Kidney capillary endothelial cell (primary cell): ENCODE results near the gene CCDC32.

Source experiments
- DNase-seq: peaks from one replicate; pipeline ENCODE4 v3.0.0-alpha.2; 2018; ENCODE audit warnings: low spot score

CCDC32 gene

DNA sequence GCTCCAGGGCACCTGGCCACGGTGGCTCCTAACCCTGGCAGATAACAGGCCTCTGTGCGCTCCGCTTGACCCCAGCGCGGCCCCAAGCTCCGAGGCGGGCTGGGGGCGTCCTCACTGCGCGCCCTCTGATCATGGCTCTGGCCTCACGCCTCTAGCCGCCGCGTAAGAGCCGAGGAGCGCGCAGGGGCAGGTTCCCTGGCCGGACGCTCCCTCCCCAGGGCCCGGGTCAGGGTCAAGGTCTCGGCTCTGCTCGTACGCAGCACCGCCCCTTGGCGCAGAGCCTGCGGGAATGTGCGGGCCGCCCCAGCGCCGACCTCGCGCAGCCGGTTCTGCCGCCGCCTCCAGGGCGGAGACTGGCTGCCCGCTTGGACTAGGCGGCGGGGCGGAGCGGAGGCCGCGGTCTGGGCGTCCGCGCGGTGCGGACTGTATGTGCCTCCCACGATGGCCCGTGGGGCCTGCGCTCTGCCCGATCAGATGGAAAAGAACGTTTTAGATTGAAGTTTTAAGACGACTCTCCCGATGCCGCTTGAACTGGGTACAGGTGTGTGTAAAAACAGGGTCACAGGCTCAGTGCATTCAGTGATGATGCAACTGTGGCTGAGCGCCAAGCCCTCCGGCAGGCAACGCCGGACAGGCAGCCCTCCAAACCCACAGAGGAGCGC is 53.2 kb downstream of the CCDC32 start:
- no peak for DNase-seq

DNA sequence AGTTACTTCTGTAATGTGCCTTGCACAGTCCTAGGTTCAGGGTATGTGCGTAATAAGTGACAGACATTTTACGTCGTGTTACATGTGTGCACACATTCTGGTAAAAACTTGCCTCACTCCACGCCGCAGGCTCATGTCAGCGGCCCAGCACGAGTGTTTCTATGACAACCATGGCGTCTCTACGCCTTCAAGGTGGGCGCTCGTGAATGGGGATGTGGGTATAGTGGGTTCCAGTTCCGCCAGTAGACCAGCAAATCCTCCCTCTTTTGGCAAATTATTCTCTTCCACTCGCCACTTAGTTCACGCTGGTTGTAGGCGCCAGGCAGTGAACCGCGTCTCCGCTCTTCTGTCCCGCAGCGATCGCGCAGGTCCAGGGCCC is 53.8 kb downstream of the CCDC32 start:
- DNase-seq: no peak

DNA sequence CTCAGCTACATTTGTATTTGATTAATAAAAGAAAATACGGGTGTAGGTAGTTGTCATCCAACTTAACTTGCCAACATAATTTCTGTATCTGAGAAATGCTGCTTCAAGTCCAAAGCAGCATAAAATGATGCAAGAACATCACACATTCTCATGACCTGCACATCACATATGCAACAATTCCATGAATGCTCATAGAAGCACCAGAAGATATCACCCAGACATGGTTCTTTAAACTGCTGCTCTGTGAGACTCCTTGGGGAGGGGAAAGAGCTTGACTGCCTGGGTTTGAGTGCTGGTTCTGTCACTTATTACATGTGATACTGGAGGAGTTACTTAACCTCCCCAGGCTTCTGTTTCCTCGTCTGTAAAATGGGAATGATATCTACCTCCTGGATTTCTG is 54.6 kb downstream of the CCDC32 start:
- no peak for DNase-seq

DNA sequence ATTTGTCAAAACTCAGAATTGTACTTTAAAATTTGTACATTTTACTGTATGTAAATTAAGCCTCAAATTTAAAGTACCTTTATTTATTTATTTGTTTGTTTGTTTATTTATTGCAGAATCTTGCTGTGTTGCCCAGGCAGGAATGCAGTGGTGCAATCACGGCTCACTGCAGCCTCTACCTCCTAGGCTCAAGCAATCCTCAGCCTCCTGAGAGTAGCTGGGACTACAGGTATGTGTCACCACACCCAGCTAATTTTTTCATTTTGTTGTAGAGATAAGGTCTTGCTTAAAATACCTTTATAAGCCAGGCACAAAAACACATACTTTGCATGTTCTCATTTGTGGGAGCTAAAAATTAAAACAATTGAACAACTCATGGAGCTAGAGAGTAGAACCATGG is 56.6 kb downstream of the CCDC32 start:
- DNase-seq: no peak

- peak; percentile 49 for DNase-seq
Measured at GRCh38 chr15:40506964-40507571, 57.8 kb downstream of the CCDC32 start.
